Thyroid gland (tissue), 4 donors: Measurements from ENCODE around the gene USP24.

Source experiments
- POLR2A ChIP-seq, 2 donors: fragments of 450-650 bp; IDR thresholded peaks; one replicate each; pipeline ENCODE4 v1.6.1; 2017; ENCODE audit warnings: antibody characterized with exemption in 2 of 2, mild to moderate bottlenecking in 2 of 2, moderate library complexity in 1 of 2
- TF ChIP-seq, protein P1 (sequence below), 6 experiments: fragments of 200-600 bp in 3 of 6; fragments of 450-650 bp in 3 of 6; sonication (generic) in 3 of 6; IDR thresholded peaks; one replicate each; pipeline ENCODE4 v1.5.1; 2016 to 2019; ENCODE audit warnings: antibody characterized with exemption in 6 of 6, mild to moderate bottlenecking in 2 of 6, inconsistent platforms in 1 of 6, moderate library complexity in 1 of 6

DNA sequence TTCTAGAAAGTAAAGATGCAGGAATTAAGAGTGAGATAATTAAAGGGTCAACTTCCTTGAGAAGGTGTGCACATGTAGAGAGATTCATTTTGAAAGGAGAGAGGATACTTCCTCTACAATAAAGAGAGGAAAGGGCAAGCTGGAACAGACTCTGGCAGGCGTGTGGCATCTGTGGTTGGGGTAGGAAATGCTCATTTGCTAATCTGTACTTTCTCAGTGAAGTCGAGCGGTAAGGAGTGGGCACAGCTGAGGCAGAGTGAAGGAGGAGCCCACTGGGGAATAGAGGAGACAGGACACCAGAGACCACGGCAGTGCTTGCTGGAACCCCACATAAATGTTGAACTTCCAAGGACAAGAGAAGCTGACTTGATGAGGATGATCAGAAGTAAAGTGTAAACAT is 126.8 kb downstream of the USP24 start:
- TF ChIP-seq, protein P1, sequence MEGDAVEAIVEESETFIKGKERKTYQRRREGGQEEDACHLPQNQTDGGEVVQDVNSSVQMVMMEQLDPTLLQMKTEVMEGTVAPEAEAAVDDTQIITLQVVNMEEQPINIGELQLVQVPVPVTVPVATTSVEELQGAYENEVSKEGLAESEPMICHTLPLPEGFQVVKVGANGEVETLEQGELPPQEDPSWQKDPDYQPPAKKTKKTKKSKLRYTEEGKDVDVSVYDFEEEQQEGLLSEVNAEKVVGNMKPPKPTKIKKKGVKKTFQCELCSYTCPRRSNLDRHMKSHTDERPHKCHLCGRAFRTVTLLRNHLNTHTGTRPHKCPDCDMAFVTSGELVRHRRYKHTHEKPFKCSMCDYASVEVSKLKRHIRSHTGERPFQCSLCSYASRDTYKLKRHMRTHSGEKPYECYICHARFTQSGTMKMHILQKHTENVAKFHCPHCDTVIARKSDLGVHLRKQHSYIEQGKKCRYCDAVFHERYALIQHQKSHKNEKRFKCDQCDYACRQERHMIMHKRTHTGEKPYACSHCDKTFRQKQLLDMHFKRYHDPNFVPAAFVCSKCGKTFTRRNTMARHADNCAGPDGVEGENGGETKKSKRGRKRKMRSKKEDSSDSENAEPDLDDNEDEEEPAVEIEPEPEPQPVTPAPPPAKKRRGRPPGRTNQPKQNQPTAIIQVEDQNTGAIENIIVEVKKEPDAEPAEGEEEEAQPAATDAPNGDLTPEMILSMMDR (IDR thresholded peaks at IDR 0.05), result no peak
- TF ChIP-seq POLR2A (IDR thresholded peaks at IDR 0.05), result no peak
